Activated CD8-positive, alpha-beta memory T cell treated with anti-CD3 and anti-CD28 coated beads, Interleukin-2, amount 10 ng/mL, durations not matched to agents 7 days and 5 days (primary cell): ENCODE measurements around the gene NDUFS3. TPM values are rescaled to one million over a fixed set of nuclear protein-coding genes. Genes with fewer than 3 reads are reported as not detected.

ENCODE experiments used
- ATAC-seq: fragments of 150-1000 bp; cut with Tn5 transposase; one replicate; pipeline ENCODE4 v1.10.0; 2021; ENCODE audit warnings: moderate library complexity
- CTCF ChIA-PET: fragments of 350-600 bp; sonication (Branson Sonifier 250); formaldehyde crosslinking; loops from one replicate; lab custom pipeline; 2021; ENCODE audit warnings: antibody characterized with exemption; lab: Charles Lee
- DNase-seq: peaks from one replicate; pipeline ENCODE4 v3.0.0-alpha.2; 2020
- H3K27ac Mint-ChIP-seq: one replicate; pipeline ENCODE4 v1.8.0; 2021; ENCODE audit warnings: mild to moderate bottlenecking, mixed read lengths
- H3K27me3 Mint-ChIP-seq: one replicate; pipeline ENCODE4 v1.8.0; 2021; ENCODE audit warnings: mixed read lengths
- H3K36me3 Mint-ChIP-seq: one replicate; pipeline ENCODE4 v1.8.0; 2021; ENCODE audit warnings: mild to moderate bottlenecking, mixed read lengths
- H3K4me1 Mint-ChIP-seq: one replicate; pipeline ENCODE4 v1.8.0; 2021; ENCODE audit warnings: mixed read lengths
- H3K4me3 Mint-ChIP-seq: one replicate; pipeline ENCODE4 v1.8.0; 2021; ENCODE audit warnings: mild to moderate bottlenecking, moderate library complexity, mixed read lengths
- H3K9me3 Mint-ChIP-seq: one replicate; pipeline ENCODE4 v1.8.0; 2022; ENCODE audit warnings: low read depth, mixed read lengths
- total RNA-seq, 2 experiments: library from RNA; stranded (reverse); gene quantifications; one replicate each; pipeline ENCODE4 v1.2.3, GENCODE V29; 2021

NDUFS3 gene
- total RNA-seq, 2 experiments from 2014 or later = 110 to 127 TPM

GRCh38 chr11:47631473-47631872 is 52.6 kb downstream of the NDUFS3 start:
- H3K4me1 Mint-ChIP-seq = no peaks in the 10 kb centered on the region
- ATAC-seq = no peak
- CTCF ChIA-PET = no interaction called here
- no peak overlapping the region for H3K27ac Mint-ChIP-seq
- no peaks in the 10 kb centered on the region for H3K9me3 Mint-ChIP-seq
- H3K27me3 Mint-ChIP-seq = no peaks in the 10 kb centered on the region
- DNase-seq = no peak
- no peak overlapping the region for H3K4me3 Mint-ChIP-seq
- H3K36me3 Mint-ChIP-seq = peaks cover 46% of the 10 kb centered on the region

Other genes starting within 250 kb of the NDUFS3 start
- gene MYBPC3, start 226.4 kb upstream of the NDUFS3 start, total RNA-seq = not detected
- gene SPI1, start 200.5 kb upstream of the NDUFS3 start, total RNA-seq = not detected
- 10 to 100 TPM; 18.2 to 22.1 TPM for gene SLC39A13, start 170.5 kb upstream of the NDUFS3 start, total RNA-seq
- 100 to 1,000 TPM; 150 to 164 TPM for gene PSMC3, start 152.6 kb upstream of the NDUFS3 start, total RNA-seq
- gene RAPSN, start 129.9 kb upstream of the NDUFS3 start, total RNA-seq = under 1 TPM; 0.16 to 0.79 TPM
- 100 to 1,000 TPM; 108 to 118 TPM for gene CELF1, start 25.9 kb upstream of the NDUFS3 start, total RNA-seq
- 10 to 100 TPM; 48.4 to 50.2 TPM for gene PTPMT1, start 13.5 kb upstream of the NDUFS3 start, total RNA-seq
- gene KBTBD4, start 104 bp upstream of the NDUFS3 start, total RNA-seq = 10 to 100 TPM; 17.7 to 19.0 TPM
- gene FAM180B, start 7.6 kb downstream of the NDUFS3 start, total RNA-seq = under 1 TPM in 1 of 2 experiments, not detected in 1; 0.21 TPM
- under 1 TPM in 1 of 2 experiments, not detected in 1; 0.23 TPM for gene C1QTNF4, start 15.3 kb downstream of the NDUFS3 start, total RNA-seq
- gene MTCH2, start 63.5 kb downstream of the NDUFS3 start, total RNA-seq = 100 to 1,000 TPM in 1 of 2 experiments, 10 to 100 TPM in 1; 70.9 to 100 TPM
- 10 to 100 TPM in 1 of 2 experiments, 1 to 10 TPM in 1; 5.6 to 10.3 TPM for gene AGBL2, start 136.3 kb downstream of the NDUFS3 start, total RNA-seq
- 100 to 1,000 TPM; 142 to 182 TPM for gene FNBP4, start 188.3 kb downstream of the NDUFS3 start, total RNA-seq